HL-60 (cell line): ENCODE data around the gene PRSS33.

Experiments used
- DNase-seq, 2 experiments: peaks; one replicate each; pipeline ENCODE4 v3.0.0-alpha.2; 2010 to 2020; ENCODE audit warnings: low read depth in 1 of 2, low spot score in 1 of 2
- H3K27ac ChIP-seq: fragments of 250-450 bp; sonication (Bioruptor Pico); replicated peaks from 2 replicates; pipeline ENCODE4 v1.5.1; 2020; ENCODE audit warnings: mild to moderate bottlenecking, moderate library complexity
- H3K27me3 ChIP-seq: fragments of 250-450 bp; sonication (Bioruptor Pico); 2 replicates; pipeline ENCODE4 v1.5.1; 2021; ENCODE audit warnings: mild to moderate bottlenecking, moderate library complexity; ENCODE audit not compliant: insufficient read depth, poor library complexity, severe bottlenecking
- H3K4me3 ChIP-seq: replicated peaks from 2 replicates; pipeline ENCODE4 v1.5.1; 2011; ENCODE audit warnings: mild to moderate bottlenecking, control low read depth, low read length; ENCODE audit not compliant: insufficient read depth
- GABPA ChIP-seq: IDR thresholded peaks from 2 replicates; pipeline ENCODE4 v1.6.1; 2012; ENCODE audit warnings: low read depth
- POLR2AphosphoS5 ChIP-seq: IDR thresholded peaks from 2 replicates; pipeline ENCODE4 v1.6.1; 2012; ENCODE audit warnings: low read depth
- SPI1 ChIP-seq: IDR thresholded peaks from 2 replicates; pipeline ENCODE4 v1.6.1; 2012; ENCODE audit warnings: low read depth, mild to moderate bottlenecking, borderline replicate concordance
- TF ChIP-seq, protein P1 (sequence below): IDR thresholded peaks from 2 replicates; pipeline ENCODE4 v1.6.1; 2012; ENCODE audit warnings: low read depth; ENCODE audit not compliant: insufficient replicate concordance
- TF ChIP-seq, protein P2 (sequence below): IDR thresholded peaks from one replicate; pipeline ENCODE4 v1.5.1; 2011; ENCODE audit warnings: low read length, control low read depth, inconsistent platforms; ENCODE audit not compliant: insufficient read depth

The PRSS33 gene

GRCh38 chr16:2827831-2828520, 40.6 kb upstream of the PRSS33 start:
- DNase-seq: no peak
- Histone ChIP-seq H3K4me3 (no peak overlapping the region), H3K27me3 (no peaks in the 10 kb centered on the region), H3K27ac (no peak overlapping the region)
- TF ChIP-seq, protein P1, sequence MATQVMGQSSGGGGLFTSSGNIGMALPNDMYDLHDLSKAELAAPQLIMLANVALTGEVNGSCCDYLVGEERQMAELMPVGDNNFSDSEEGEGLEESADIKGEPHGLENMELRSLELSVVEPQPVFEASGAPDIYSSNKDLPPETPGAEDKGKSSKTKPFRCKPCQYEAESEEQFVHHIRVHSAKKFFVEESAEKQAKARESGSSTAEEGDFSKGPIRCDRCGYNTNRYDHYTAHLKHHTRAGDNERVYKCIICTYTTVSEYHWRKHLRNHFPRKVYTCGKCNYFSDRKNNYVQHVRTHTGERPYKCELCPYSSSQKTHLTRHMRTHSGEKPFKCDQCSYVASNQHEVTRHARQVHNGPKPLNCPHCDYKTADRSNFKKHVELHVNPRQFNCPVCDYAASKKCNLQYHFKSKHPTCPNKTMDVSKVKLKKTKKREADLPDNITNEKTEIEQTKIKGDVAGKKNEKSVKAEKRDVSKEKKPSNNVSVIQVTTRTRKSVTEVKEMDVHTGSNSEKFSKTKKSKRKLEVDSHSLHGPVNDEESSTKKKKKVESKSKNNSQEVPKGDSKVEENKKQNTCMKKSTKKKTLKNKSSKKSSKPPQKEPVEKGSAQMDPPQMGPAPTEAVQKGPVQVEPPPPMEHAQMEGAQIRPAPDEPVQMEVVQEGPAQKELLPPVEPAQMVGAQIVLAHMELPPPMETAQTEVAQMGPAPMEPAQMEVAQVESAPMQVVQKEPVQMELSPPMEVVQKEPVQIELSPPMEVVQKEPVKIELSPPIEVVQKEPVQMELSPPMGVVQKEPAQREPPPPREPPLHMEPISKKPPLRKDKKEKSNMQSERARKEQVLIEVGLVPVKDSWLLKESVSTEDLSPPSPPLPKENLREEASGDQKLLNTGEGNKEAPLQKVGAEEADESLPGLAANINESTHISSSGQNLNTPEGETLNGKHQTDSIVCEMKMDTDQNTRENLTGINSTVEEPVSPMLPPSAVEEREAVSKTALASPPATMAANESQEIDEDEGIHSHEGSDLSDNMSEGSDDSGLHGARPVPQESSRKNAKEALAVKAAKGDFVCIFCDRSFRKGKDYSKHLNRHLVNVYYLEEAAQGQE: peak; percentile 88
- TF ChIP-seq, protein P2, sequence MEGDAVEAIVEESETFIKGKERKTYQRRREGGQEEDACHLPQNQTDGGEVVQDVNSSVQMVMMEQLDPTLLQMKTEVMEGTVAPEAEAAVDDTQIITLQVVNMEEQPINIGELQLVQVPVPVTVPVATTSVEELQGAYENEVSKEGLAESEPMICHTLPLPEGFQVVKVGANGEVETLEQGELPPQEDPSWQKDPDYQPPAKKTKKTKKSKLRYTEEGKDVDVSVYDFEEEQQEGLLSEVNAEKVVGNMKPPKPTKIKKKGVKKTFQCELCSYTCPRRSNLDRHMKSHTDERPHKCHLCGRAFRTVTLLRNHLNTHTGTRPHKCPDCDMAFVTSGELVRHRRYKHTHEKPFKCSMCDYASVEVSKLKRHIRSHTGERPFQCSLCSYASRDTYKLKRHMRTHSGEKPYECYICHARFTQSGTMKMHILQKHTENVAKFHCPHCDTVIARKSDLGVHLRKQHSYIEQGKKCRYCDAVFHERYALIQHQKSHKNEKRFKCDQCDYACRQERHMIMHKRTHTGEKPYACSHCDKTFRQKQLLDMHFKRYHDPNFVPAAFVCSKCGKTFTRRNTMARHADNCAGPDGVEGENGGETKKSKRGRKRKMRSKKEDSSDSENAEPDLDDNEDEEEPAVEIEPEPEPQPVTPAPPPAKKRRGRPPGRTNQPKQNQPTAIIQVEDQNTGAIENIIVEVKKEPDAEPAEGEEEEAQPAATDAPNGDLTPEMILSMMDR: no peak
- TF ChIP-seq SPI1 (no peak), GABPA (no peak), POLR2AphosphoS5 (no peak)

GRCh38 chr16:2827374-2827791, 40.0 kb upstream of the PRSS33 start:
- TF ChIP-seq GABPA (no peak), POLR2AphosphoS5 (no peak), SPI1 (no peak)
- TF ChIP-seq, protein P1: no peak
- TF ChIP-seq, protein P2: no peak
- Histone ChIP-seq H3K27me3 (no peaks in the 10 kb centered on the region), H3K4me3 (no peak overlapping the region), H3K27ac (no peak overlapping the region)
- no peak for DNase-seq

- TF ChIP-seq, protein P2: no peak
- TF ChIP-seq GABPA (no peak), POLR2AphosphoS5 (no peak), SPI1 (no peak)
- TF ChIP-seq, protein P1: no peak
- no peaks in the 10 kb centered on the region for H3K27me3 ChIP-seq
- no peak overlapping the region for H3K4me3 ChIP-seq
- DNase-seq: no peak
- H3K27ac ChIP-seq: no peak overlapping the region
Observed at GRCh38 chr16:2826591-2827373, 39.4 kb upstream of the PRSS33 start.
